ENCODE data around the gene HRH3.

- TF ChIP-seq FOXK2 (IDR thresholded peaks at IDR 0.05) (no peak), FOXM1 (IDR thresholded peaks at IDR 0.05; ENCODE audit: borderline replicate concordance) (no peak), HDGF (IDR thresholded peaks at IDR 0.05; ENCODE audit: borderline replicate concordance) (no peak), ZNF384 (IDR thresholded peaks at IDR 0.05) (no peak)
Observed at GRCh38 chr20:62268228-62268900, 48.3 kb upstream of the HRH3 start.

Measured in HEK293T (cell line).